Measurements from ENCODE around the gene FAM9B. TPM values are rescaled to one million over a fixed set of nuclear protein-coding genes. Genes with fewer than 3 reads are reported as not detected.

FAM9B gene
- total RNA-seq, 1 donor from 2014 or later, result not detected

Other genes starting within 250 kb of the FAM9B start
- gene FAM9A, start 232.7 kb downstream of the FAM9B start, total RNA-seq, result not detected